ENCODE measurements around the gene SGCB.

The SGCB gene

DNA sequence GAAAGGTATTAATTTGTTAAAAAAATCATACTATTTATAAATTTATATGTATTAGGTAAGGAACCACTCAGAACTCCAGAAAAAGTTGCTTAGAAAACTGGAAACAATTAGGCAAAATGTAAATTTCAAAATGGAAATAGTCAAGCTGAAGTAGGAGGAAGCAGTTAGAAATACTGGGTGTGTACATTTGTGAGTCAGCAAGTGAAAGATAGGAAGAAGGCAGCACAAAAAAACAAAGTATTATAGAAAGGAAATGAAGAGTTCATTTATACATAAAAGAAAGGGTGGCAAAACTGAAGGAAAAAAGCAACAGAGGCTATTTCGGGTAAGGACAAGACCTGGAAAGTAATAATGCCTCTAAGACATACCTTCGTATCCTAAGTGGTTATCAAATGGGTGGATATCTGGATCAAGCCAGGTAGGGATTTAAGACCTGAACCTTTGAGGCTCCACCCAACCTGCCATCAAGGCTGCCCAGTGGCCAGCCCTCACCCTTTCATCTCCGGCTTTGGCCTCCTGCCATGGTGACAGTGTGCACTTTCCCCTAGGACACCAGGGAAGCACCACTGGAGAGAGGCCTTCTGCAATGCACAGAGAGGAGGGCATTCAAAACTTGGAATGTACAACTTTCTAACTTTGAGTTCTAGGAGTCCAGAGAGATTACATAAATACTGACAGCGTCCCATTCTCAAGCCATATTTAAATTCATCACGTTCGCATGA is 18.0 kb downstream of the SGCB start, which contains the start of gene LRRC66:
TSS of gene LRRC66 (minus strand) at position 428 of the 722 bp plus-strand sequence. CDS start 2,750 bp downstream, outside the sequence.
- no peak for DNase-seq (ENCODE audit: low read depth, low spot score)

DNA sequence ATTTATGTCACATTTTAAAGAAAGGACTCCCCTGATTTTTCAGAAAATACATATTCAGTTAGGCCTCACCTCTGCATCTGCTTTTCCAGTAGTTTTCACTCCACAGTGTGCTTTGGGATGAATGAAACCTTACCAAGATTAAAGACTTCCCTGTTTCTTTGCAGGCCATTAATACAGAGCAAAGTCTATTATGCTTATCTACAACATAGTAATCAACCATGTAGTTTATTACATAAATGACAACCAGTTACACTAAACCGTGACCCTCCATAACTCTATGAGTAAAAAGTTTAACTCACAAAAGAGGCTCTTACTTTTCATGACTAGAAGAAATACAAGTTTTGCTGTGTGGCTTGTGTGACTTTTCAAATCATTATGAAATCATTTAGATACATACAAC is 20.3 kb downstream of the SGCB start:
- no peak for DNase-seq (ENCODE audit: low read depth, low spot score)

DNA sequence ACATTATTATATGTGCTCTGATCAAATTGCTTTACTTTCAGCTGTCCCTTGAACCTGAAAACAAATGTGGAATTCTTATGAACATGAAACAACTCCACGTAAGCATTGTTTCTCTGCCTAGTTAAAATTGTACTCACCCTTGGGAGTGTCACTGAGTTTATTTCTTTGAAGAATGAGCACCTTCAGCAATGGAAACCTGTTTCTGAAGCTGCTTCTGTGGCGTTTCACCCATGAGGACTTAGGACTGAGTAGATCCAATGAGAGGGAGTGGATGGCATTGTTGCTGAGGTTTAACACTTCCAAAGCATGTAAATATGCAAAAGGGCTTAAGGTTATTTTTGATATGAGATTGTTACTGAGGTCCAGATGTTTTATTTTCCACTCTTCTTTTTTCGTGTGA is 21.1 kb downstream of the SGCB start:
- DNase-seq (ENCODE audit: low read depth, low spot score) = no peak

DNA sequence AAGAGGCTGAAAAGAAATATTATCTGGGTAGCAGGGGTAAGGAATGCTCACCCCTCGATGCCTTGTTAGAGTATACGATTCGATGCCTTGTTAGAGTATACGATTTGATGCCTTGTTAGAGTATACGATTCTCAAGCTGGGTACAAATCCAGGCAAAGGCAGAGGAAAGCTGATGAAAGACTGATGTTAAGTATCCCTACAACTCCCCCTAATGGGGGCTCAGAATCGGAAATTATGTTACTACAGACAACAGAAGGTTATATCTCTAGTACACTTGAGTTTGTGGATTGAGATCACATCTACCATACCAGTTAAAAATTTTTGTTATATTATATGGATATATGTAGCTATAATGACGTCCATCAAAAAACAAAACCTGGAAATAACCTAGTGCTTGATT is 22.7 kb downstream of the SGCB start:
- DNase-seq (ENCODE audit: low read depth, low spot score) = no peak

DNA sequence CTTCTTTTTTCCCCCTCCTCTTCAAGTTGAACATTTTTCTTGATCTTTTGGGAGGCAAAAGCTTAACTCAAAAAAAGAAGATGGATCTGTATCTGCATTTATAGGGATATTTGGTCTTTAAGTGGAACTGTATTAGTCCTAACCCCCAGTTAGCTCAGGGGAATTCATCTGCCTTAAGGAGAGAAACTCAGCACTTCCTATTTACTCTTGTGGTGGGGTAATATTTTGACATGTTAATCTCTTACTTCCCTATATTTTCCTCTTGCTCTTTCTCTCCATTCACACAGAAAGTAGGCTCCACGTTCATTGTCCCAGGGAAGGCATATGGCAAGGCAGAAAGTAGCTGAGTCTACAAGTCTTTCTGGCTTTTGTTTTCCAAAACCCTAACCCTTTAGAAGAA is 23.2 kb downstream of the SGCB start:
- DNase-seq (ENCODE audit: low read depth, low spot score) = no peak

DNA sequence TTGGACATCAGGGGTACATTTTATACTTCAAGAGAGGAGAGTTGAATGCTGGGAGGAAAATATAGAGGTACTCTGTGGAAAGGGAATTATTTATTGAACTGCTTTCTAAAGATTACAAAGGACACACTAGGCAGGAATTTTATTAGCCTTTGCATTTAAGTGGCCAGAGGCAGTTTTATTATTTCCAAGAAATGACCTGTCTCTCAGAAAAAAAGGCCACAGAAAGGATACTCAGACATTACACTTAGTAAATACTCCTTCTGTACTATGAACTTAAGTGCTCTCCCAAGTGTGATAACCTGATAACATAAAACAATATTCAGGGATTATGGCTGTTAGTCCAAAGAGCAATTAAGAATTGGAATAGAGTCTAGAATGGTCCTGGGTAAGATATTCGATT is 25.4 kb downstream of the SGCB start:
- DNase-seq (ENCODE audit: low read depth, low spot score) = no peak

DNA sequence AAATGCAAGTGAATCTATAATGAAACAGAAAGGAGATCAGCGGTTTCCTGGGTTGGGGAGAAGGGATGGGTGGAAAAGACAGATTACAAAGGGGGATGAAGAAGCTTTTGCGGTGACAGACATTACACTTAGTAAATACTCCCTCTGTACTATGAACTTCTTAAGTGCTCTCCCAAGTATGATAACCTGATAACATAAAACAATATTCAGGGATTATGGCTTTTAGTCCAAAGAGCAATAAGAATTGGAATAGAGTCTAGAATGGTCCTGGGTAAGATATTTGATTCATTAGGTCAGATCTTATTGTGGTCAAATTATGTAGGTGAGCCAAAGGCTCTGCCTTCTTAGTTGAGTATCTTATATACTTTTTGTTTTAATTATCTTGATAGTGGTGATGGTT is 27.1 kb downstream of the SGCB start:
- DNase-seq (ENCODE audit: low read depth, low spot score) = no peak

DNA sequence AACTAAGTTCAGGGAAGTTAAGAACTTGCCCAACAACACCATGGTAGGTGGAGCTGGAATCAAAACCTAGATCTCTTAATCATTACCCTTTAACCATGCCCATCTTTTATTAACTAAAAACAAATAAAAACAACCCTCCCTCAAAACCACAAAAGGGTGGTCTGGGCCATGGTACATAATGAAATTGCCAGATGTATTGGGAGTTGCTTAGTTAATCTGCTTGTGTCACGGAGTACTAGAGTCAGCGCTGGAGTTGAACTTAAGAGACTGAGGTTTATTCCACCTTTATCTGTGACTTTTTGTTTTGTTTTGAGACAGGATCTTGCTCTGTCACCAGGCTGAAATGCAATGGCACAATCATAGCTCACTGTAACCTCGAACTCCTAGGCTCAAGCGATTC is 31.2 kb downstream of the SGCB start:
- DNase-seq (ENCODE audit: low read depth, low spot score) = no peak

DNA sequence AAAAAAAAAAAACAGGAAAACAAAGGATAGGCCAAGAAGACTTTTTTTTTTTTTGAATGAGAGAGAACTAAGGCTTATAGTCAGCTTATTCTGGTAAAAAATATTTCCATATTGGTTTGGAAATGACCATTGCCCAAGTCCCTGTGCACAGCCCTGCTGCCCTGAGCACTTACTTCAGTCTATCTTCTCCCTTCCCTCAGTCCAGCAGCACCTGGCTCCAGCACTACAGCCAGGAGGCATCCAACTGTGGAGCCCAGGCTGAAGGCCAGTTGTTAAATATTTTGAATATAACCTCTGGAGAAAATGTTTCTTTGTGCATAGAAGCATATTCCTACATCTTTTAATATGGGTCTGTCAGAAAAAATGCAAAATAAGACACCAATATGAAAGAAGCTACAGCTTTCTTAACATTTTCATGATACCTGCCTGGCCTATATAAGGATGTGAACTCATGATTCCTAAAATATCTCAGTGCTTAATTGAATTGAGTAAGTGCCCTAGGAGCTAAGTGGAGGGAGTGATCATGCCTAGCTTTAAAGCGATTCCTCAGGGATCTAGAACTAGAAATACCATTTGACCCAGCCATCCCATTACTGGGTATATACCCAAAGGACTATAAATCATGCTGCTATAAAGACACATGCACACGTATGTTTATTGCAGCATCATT is 32.4 kb downstream of the SGCB start:
- no peak for DNase-seq (ENCODE audit: low read depth, low spot score)

DNA sequence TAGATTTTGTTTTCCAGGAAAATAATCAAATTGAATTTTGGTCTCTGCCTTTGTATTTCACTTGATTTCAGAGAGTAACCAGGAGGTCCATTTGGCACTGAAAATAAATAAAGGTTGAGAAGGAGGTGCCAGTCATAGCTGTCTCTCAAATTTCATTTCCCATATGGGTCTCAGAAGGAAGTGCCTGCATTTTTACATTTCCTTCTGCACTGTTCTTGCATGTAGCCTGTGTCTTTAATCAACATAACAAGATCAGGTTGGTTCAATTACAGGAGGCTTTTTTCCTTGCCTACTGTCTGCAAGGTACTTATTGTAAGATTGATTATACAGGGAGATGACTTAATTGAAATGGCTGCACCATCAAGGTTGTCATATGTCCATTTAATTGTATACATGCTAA is 33.7 kb downstream of the SGCB start:
- DNase-seq (ENCODE audit: low read depth, low spot score) = no peak

DNA sequence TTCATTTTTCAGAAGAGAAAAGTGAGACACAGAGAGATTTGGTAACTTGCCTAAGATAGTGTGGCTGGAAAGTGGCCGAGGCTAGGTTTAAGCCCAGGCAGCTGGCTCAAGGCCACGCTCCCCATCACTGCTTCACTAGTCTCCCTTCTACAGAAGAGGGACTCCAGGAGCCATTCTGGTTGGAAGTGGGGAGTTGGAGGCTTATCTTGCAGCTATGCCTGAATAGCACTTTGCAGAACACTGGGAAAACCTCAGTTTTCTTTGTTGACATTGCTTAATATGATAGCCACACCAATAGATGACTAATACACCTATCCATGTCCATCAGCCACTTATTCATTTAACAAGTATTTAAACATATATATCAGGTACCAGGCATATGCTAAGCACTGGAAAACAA is 36.5 kb downstream of the SGCB start:
- no peak for DNase-seq (ENCODE audit: low read depth, low spot score)

DNA sequence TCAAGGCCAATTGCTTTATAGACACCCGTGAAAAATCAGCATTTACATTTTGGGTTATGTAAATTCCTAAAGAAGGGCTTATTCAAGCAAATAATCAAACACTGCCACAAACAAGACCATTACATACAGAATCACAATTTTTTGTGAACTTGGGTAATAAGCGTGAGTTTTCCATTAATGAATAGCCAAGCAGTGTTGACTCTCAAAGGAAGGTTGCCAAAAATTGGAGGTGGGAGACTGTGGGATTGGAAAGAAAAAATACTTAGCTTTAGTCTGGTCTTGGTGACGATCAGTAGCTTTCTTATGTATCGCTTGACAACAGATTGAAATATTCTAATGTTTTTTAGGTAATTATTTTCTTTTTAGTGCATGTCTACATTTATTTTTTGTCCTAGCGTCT is 38.8 kb downstream of the SGCB start:
- DNase-seq (ENCODE audit: low read depth, low spot score) = no peak

DNA sequence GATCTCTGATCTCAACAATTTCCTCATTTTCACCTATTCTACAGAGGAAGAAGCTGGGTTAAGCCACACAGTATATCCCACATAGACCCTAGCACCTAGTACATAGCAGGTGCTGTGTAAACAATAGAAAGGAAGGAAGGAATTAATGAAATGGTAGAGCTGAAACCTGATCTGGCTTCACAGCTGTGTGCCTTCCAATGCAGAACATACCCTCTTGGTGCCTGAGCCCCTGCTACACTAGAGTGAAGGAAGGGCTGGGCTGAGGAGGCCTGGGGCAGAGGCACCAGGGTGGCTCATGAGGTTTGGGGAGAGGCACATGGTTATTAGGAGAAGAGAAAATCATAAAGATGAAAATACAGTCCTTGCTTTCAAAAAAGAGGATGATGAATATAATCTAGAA is 39.3 kb downstream of the SGCB start:
- no peak for DNase-seq (ENCODE audit: low read depth, low spot score)

DNA sequence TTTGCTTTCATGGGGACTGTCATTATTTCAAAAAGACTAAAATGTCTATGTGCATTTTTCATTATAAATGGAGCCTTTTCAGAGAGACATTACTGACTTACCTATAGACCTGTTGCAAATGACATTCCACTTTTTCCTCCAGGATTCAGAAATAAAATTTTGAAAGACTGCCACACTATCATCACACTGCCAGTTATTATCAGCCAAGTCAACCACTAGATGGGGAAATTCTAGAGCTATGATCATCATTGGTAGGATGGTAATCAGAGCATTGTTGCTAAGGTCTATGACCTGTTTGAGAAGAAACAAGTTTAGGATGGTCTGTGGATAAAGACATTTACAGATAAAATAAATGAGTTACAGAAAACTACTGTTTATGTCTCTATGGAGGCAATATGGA is 40.5 kb downstream of the SGCB start:
- no peak for DNase-seq (ENCODE audit: low read depth, low spot score)

DNA sequence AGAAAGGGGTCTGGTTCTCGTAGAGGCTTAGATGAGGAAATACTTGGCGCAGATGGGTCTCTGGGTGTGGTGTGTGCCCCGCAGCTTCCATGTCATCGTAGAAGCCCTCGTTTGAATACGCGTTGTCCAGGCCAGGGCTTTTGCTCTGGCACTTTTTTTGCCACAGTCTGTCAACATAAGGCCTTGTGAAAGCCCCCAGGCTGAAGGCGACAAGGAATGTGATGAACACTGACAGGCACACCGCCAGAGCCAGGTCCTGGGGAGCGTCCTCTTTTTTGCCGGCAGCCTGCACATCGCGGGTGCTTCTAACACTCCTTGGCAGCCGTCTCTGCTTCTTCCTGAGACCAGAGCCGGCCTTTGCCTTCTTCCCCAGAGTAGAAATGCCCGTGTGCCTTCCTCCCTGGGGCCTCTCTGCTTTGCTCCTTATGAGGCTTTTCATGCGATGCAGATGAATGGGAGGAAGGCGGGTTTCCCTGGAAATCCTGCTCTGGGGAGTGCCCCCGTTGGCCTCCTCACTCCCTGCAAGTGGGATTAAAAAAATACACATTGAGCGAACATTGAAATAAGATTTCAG is 42.4 kb downstream of the SGCB start:
- DNase-seq (ENCODE audit: low read depth, low spot score) = no peak
